ENCODE data around the gene PCGF3.
"Not testable (repeated sequence)": the region's sequence is repeated elsewhere in the genome, so short reads cannot be mapped to it uniquely, and the experiment has no call there.

PCGF3 gene

GRCh38 chr4:725391-726234, 20.0 kb downstream of the PCGF3 start:
- no peak for DNase-seq (ENCODE audit: low spot score)

GRCh38 chr4:726235-726787, 20.7 kb downstream of the PCGF3 start:
- DNase-seq (ENCODE audit: low spot score), result no peak

GRCh38 chr4:726838-727237, 21.2 kb downstream of the PCGF3 start:
- no peak for DNase-seq (ENCODE audit: low spot score)

GRCh38 chr4:727576-727975, 21.9 kb downstream of the PCGF3 start:
- no peak for DNase-seq (ENCODE audit: low spot score)

- no peak for DNase-seq (ENCODE audit: low spot score)
These were observed 24.0 kb downstream of the PCGF3 start for GRCh38 chr4:729336-730315.

GRCh38 chr4:730511-730910, 24.9 kb downstream of the PCGF3 start:
- DNase-seq (ENCODE audit: low spot score), result no peak

GRCh38 chr4:730946-731904, 25.6 kb downstream of the PCGF3 start:
- DNase-seq (ENCODE audit: low spot score), result not testable (repeated sequence)

- DNase-seq (ENCODE audit: low spot score), result not testable (repeated sequence)
These were observed 26.3 kb downstream of the PCGF3 start for GRCh38 chr4:731954-732353.

- no peak for DNase-seq (ENCODE audit: low spot score)
These were observed 26.9 kb downstream of the PCGF3 start for GRCh38 chr4:732486-732885.

GRCh38 chr4:732911-733630, 27.4 kb downstream of the PCGF3 start:
- no peak for DNase-seq (ENCODE audit: low spot score)

- DNase-seq (ENCODE audit: low spot score), result no peak
These were observed 28.0 kb downstream of the PCGF3 start for GRCh38 chr4:733631-733980.

GRCh38 chr4:734075-734474, 28.4 kb downstream of the PCGF3 start:
- no peak for DNase-seq (ENCODE audit: low spot score)

GRCh38 chr4:734951-735350, 29.3 kb downstream of the PCGF3 start:
- no peak for DNase-seq (ENCODE audit: low spot score)

GRCh38 chr4:735583-735982, 30.0 kb downstream of the PCGF3 start:
- no peak for DNase-seq (ENCODE audit: low spot score)

GRCh38 chr4:736561-736960, 30.9 kb downstream of the PCGF3 start:
- DNase-seq (ENCODE audit: low spot score), result not testable (repeated sequence)

- DNase-seq (ENCODE audit: low spot score), result no peak
These were observed 33.2 kb downstream of the PCGF3 start for GRCh38 chr4:738781-739280.

- DNase-seq (ENCODE audit: low spot score), result no peak
These were observed 33.9 kb downstream of the PCGF3 start for GRCh38 chr4:739569-739968.

GRCh38 chr4:740011-740410, 34.4 kb downstream of the PCGF3 start:
- no peak for DNase-seq (ENCODE audit: low spot score)

GRCh38 chr4:740656-741282, 35.1 kb downstream of the PCGF3 start:
- DNase-seq (ENCODE audit: low spot score), result no peak

- DNase-seq (ENCODE audit: low spot score), result no peak
These were observed 36.6 kb downstream of the PCGF3 start for GRCh38 chr4:742096-742741.

Data from HuH-7.5 (cell line).